Parathyroid adenoma (tissue), 2 donors: Measurements from ENCODE around the gene LEFTY1.

Source experiments
- H2AFZ ChIP-seq: fragments of 300-600 bp; sonication (generic); one replicate; pipeline ENCODE4 v1.7.0; 2017; ENCODE audit warnings: antibody characterized with exemption, mild to moderate bottlenecking
- H3K27ac ChIP-seq: fragments of 300-600 bp; sonication (generic); one replicate; pipeline ENCODE4 v1.7.0; 2017
- H3K27me3 ChIP-seq: fragments of 300-600 bp; sonication (generic); one replicate; pipeline ENCODE4 v1.7.0; 2017; ENCODE audit warnings: low read length; ENCODE audit not compliant: control insufficient read depth, insufficient read depth
- H3K36me3 ChIP-seq: fragments of 300-600 bp; sonication (generic); one replicate; pipeline ENCODE4 v1.7.0; 2017; ENCODE audit warnings: low read length; ENCODE audit not compliant: control insufficient read depth, insufficient read depth
- H3K4me1 ChIP-seq: fragments of 300-600 bp; sonication (generic); one replicate; pipeline ENCODE4 v1.7.0; 2017; ENCODE audit warnings: control low read depth
- H3K4me2 ChIP-seq: fragments of 300-600 bp; sonication (generic); one replicate; pipeline ENCODE4 v1.7.0; 2017; ENCODE audit warnings: low read length
- H3K4me3 ChIP-seq: fragments of 300-600 bp; sonication (generic); one replicate; pipeline ENCODE4 v1.7.0; 2017; ENCODE audit warnings: low read depth, low read length
- H3K79me2 ChIP-seq: fragments of 300-600 bp; sonication (generic); one replicate; pipeline ENCODE4 v1.7.0; 2017; ENCODE audit warnings: control low read depth
- H3K9ac ChIP-seq: fragments of 300-600 bp; sonication (generic); one replicate; pipeline ENCODE4 v1.7.0; 2017; ENCODE audit warnings: mild to moderate bottlenecking
- H3K9me3 ChIP-seq: fragments of 300-600 bp; sonication (generic); one replicate; pipeline ENCODE4 v1.7.0; 2017; ENCODE audit warnings: low read length; ENCODE audit not compliant: control insufficient read depth
- CTCF ChIP-seq: fragments of 300-600 bp; sonication (generic); IDR thresholded peaks from one replicate; pipeline ENCODE4 v1.7.0; 2017; ENCODE audit warnings: antibody characterized with exemption, mild to moderate bottlenecking
- donor health status: primary hyperparathyroidism.

LEFTY1 gene

GRCh38 chr1:225855503-225856300, 33.2 kb downstream of the LEFTY1 start:
- Histone ChIP-seq H3K4me1 (no peaks in the 10 kb centered on the region), H2AFZ (no peak overlapping the region), H3K36me3 (no peaks in the 10 kb centered on the region), H3K27me3 (no peaks in the 10 kb centered on the region), H3K27ac (no peak overlapping the region), H3K79me2 (no peaks in the 10 kb centered on the region), H3K9me3 (no peaks in the 10 kb centered on the region), H3K4me2 (no peak overlapping the region), H3K9ac (no peak overlapping the region), H3K4me3 (no peak overlapping the region)
- no peak for TF ChIP-seq CTCF

GRCh38 chr1:225853441-225853840, 35.5 kb downstream of the LEFTY1 start:
- no peaks in the 10 kb centered on the region for H3K36me3 ChIP-seq
- H3K4me3 ChIP-seq, result no peak overlapping the region
- no peaks in the 10 kb centered on the region for H3K4me1 ChIP-seq

GRCh38 chr1:225852413-225853124, 36.4 kb downstream of the LEFTY1 start:
- Histone ChIP-seq H3K4me1 (no peaks in the 10 kb centered on the region), H3K36me3 (no peaks in the 10 kb centered on the region), H3K9ac (no peak overlapping the region), H3K27ac (no peak overlapping the region), H3K4me3 (no peak overlapping the region), H3K9me3 (no peaks in the 10 kb centered on the region), H3K79me2 (no peaks in the 10 kb centered on the region), H3K4me2 (no peak overlapping the region), H3K27me3 (no peaks in the 10 kb centered on the region), H2AFZ (no peak overlapping the region)
- TF ChIP-seq CTCF, result no peak

More at GRCh38 chr1:225853441-225853840, 35.5 kb downstream of the LEFTY1 start:
- no peak overlapping the region for H2AFZ ChIP-seq
- no peak overlapping the region for H3K9ac ChIP-seq
- no peak for TF ChIP-seq CTCF
- H3K79me2 ChIP-seq, result no peaks in the 10 kb centered on the region
- H3K4me2 ChIP-seq, result no peak overlapping the region
- H3K27me3 ChIP-seq, result no peaks in the 10 kb centered on the region
- no peaks in the 10 kb centered on the region for H3K9me3 ChIP-seq
- H3K27ac ChIP-seq, result no peak overlapping the region

- no peaks in the 10 kb centered on the region for H3K36me3 ChIP-seq
- no peak overlapping the region for H3K4me2 ChIP-seq
- H3K4me3 ChIP-seq, result no peak overlapping the region
- TF ChIP-seq CTCF, result no peak
- no peaks in the 10 kb centered on the region for H3K4me1 ChIP-seq
- no peaks in the 10 kb centered on the region for H3K79me2 ChIP-seq
- no peak overlapping the region for H2AFZ ChIP-seq
- no peak overlapping the region for H3K9ac ChIP-seq
- no peaks in the 10 kb centered on the region for H3K27me3 ChIP-seq
- H3K9me3 ChIP-seq, result no peaks in the 10 kb centered on the region
- H3K27ac ChIP-seq, result no peak overlapping the region
Observed at GRCh38 chr1:225851805-225852204, 37.1 kb downstream of the LEFTY1 start.
